ENCODE measurements around the gene FMNL1. TPM values are rescaled to one million over a fixed set of nuclear protein-coding genes. Genes with fewer than 3 reads are reported as not detected.
"Not testable (repeated sequence)": the region's sequence is repeated elsewhere in the genome, so short reads cannot be mapped to it uniquely, and the experiment has no call there.

Gene FMNL1
- total RNA-seq, 3 donors from 2014 or later, result 141 to 190 (median 158) TPM

DNA sequence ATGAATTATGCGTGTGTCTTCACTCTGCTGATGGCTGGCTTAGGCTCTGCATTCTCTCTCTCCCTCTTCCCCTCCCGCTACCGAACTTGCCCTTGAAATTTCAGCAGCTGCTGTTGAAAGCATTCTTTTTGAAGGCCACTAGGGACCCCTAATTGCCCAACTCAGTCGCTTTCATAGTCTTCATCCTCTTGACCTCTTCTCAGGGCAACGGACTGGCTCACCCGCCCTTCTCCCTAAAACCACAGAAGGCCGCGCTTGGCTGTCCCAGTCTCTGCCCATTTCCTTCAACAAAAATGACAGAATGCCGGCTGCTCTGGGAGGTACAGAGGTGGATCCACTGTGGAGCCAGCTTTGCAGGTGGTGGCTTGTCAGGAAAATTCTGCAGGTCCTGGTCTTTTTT, 21.0 kb upstream of the FMNL1 start:
- DNase-seq (no peak), ATAC-seq (no peak)
- no peak overlapping the region for H3K4me3 Mint-ChIP-seq
- no peaks in the 10 kb centered on the region for H3K27me3 Mint-ChIP-seq (ENCODE audit: low read depth)
- no peaks in the 10 kb centered on the region for H3K36me3 Mint-ChIP-seq (ENCODE audit: insufficient read depth)
- H3K4me1 Mint-ChIP-seq (ENCODE audit: low read depth), result peaks cover 2% of the 10 kb centered on the region
- H3K9me3 Mint-ChIP-seq, result no peaks in the 10 kb centered on the region

GRCh38 chr17:45201457-45201856, 20.2 kb upstream of the FMNL1 start:
- Mint-ChIP-seq H3K9me3 (no peaks in the 10 kb centered on the region), H3K4me3 (no peak overlapping the region), H3K36me3 (ENCODE audit: insufficient read depth) (no peaks in the 10 kb centered on the region), H3K4me1 (ENCODE audit: low read depth) (peaks cover 2% of the 10 kb centered on the region), H3K27me3 (ENCODE audit: low read depth) (no peaks in the 10 kb centered on the region)
- DNase-seq, result no peak
- no peak for ATAC-seq

GRCh38 chr17:45201880-45202279, 19.8 kb upstream of the FMNL1 start:
- not testable (repeated sequence) for H3K9me3 Mint-ChIP-seq; ATAC-seq; DNase-seq; H3K4me3 Mint-ChIP-seq; H3K36me3 Mint-ChIP-seq (ENCODE audit: insufficient read depth); H3K27me3 Mint-ChIP-seq (ENCODE audit: low read depth); H3K4me1 Mint-ChIP-seq (ENCODE audit: low read depth)

DNA sequence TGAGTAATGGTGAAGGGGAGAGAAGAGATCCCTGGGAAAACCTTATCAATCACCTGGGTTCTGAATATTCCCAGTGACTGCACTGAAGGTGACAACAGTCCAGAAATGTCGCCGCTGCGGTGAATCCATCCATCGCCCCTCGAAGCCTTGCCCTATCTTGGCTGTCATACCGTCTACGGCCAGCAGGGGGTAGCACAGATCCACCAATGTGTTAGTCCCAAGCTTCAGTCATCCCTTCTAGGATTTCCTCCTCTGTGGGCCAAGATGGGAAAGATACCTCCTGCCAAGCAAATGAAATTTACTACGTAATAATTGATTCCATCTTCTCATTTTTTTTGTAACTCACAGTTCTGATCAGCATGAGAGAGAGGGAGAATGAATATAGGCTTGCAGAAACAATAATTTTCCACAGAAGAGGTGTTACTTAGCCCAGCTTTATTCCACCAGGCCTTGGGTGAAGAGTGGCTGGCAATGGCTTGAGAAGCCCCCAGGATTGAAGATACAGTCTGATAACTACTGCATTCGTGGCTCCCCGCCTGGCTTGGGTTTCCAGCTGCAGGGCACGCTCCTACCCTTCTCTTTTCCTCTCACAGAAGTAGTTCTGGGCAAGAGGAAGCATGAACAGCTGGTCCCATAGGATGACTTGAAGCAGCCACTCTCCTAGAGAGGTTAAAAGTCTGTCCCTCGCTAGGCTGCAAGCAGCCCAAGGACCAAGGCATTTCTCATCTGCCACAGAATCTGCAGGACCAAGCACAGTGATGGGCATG, 2.6 kb upstream of the FMNL1 start:
- Mint-ChIP-seq H3K9me3 (no peaks in the 10 kb centered on the region), H3K4me1 (ENCODE audit: low read depth) (peaks cover 39% of the 10 kb centered on the region), H3K36me3 (ENCODE audit: insufficient read depth) (peaks cover 11% of the 10 kb centered on the region), H3K4me3 (peak overlapping the region; percentile 88), H3K27me3 (ENCODE audit: low read depth) (no peaks in the 10 kb centered on the region)
- peak; percentile 91 for DNase-seq
- no peak for ATAC-seq

GRCh38 chr17:45220079-45220478, 1.6 kb upstream of the FMNL1 start:
- no peaks in the 10 kb centered on the region for H3K27me3 Mint-ChIP-seq (ENCODE audit: low read depth)
- DNase-seq (no peak), ATAC-seq (no peak)

GRCh38 chr17:45222014-45222288, 266 bp downstream of the FMNL1 start:
- DNase-seq (no peak), ATAC-seq (no peak)
- H3K4me3 Mint-ChIP-seq, result no peak overlapping the region
- peaks cover 4% of the 10 kb centered on the region for H3K36me3 Mint-ChIP-seq (ENCODE audit: insufficient read depth)
- peaks cover 58% of the 10 kb centered on the region for H3K4me1 Mint-ChIP-seq (ENCODE audit: low read depth)
- no peaks in the 10 kb centered on the region for H3K27me3 Mint-ChIP-seq (ENCODE audit: low read depth)
- no peaks in the 10 kb centered on the region for H3K9me3 Mint-ChIP-seq

More at GRCh38 chr17:45220079-45220478, 1.6 kb upstream of the FMNL1 start:
- peak overlapping the region; percentile 88 for H3K4me3 Mint-ChIP-seq
- H3K9me3 Mint-ChIP-seq, result no peaks in the 10 kb centered on the region
- peaks cover 11% of the 10 kb centered on the region for H3K36me3 Mint-ChIP-seq (ENCODE audit: insufficient read depth)
- peaks cover 48% of the 10 kb centered on the region for H3K4me1 Mint-ChIP-seq (ENCODE audit: low read depth)

GRCh38 chr17:45222289-45222995, 757 bp downstream of the FMNL1 start:
- Mint-ChIP-seq H3K27me3 (ENCODE audit: low read depth) (no peaks in the 10 kb centered on the region), H3K4me3 (peak overlapping the region; percentile 96), H3K9me3 (no peaks in the 10 kb centered on the region), H3K36me3 (ENCODE audit: insufficient read depth) (peaks cover 4% of the 10 kb centered on the region), H3K4me1 (ENCODE audit: low read depth) (peaks cover 62% of the 10 kb centered on the region)
- ATAC-seq (peak in 1 of 2 donors; percentile 5), DNase-seq (peak; percentile 65)

DNA sequence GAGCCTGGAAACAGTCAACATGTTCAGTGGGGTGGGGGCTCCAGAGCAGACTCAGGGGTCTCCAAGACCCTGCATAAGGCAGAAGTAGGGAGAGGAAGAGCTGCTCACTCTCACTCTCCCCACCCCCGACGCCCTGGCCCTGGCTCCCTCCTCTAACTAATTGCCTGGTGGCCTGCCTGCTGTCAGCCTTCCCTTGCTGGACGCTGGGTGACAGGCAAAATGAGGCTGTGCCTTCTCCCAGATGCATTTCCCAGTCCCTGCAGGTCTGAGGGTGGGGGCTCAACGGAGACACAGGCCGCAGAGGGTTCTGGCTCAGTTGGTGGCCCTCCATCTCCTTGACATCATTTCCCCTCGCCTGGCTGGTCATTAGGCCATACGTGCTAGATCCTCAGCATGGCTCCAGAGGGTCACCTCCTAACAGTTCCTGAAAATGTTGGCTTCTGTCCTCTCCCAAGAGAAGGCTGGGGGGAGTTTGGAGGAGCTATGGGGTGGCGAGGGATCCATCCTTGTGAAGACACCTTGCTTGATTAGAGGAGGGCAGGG, 1.4 kb downstream of the FMNL1 start:
- no peaks in the 10 kb centered on the region for H3K27me3 Mint-ChIP-seq (ENCODE audit: low read depth)
- peaks cover 4% of the 10 kb centered on the region for H3K36me3 Mint-ChIP-seq (ENCODE audit: insufficient read depth)
- peaks cover 67% of the 10 kb centered on the region for H3K4me1 Mint-ChIP-seq (ENCODE audit: low read depth)
- peak overlapping the region; percentile 96 for H3K4me3 Mint-ChIP-seq
- ATAC-seq, result no peak
- DNase-seq, result no peak
- H3K9me3 Mint-ChIP-seq, result no peaks in the 10 kb centered on the region

GRCh38 chr17:45223539-45224528, 2.1 kb downstream of the FMNL1 start:
- ATAC-seq (peak; percentile 53 to 55), DNase-seq (peak; percentile 50)
- H3K27me3 Mint-ChIP-seq (ENCODE audit: low read depth), result no peaks in the 10 kb centered on the region
- H3K4me1 Mint-ChIP-seq (ENCODE audit: low read depth), result peaks cover 73% of the 10 kb centered on the region
- H3K9me3 Mint-ChIP-seq, result no peaks in the 10 kb centered on the region
- H3K4me3 Mint-ChIP-seq, result peak overlapping the region; percentile 96
- peaks cover 2% of the 10 kb centered on the region for H3K36me3 Mint-ChIP-seq (ENCODE audit: insufficient read depth)

DNA sequence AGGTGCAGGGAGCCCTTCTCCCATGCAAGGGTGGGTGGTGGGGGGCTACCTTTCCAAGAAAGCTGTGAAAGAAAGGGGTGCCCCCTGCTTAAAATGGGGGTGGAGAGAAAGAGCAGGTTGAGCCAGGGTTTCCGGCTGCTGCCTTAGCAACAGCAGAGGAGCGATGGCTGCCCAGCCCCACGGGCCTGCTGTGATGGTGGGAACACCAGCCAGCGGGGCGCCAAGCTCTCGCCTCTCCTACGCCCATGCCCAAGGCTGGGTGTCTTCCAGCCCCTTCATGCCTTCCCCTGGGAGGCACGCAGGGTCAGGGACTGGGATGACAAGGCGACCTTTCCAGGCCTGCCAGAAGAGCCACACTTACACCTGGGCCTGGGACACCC, 3.0 kb downstream of the FMNL1 start:
- Mint-ChIP-seq H3K9me3 (no peaks in the 10 kb centered on the region), H3K4me3 (peak overlapping the region; percentile 96), H3K27me3 (ENCODE audit: low read depth) (no peaks in the 10 kb centered on the region), H3K36me3 (ENCODE audit: insufficient read depth) (no peaks in the 10 kb centered on the region), H3K4me1 (ENCODE audit: low read depth) (peaks cover 73% of the 10 kb centered on the region)
- no peak for ATAC-seq
- DNase-seq, result no peak

DNA sequence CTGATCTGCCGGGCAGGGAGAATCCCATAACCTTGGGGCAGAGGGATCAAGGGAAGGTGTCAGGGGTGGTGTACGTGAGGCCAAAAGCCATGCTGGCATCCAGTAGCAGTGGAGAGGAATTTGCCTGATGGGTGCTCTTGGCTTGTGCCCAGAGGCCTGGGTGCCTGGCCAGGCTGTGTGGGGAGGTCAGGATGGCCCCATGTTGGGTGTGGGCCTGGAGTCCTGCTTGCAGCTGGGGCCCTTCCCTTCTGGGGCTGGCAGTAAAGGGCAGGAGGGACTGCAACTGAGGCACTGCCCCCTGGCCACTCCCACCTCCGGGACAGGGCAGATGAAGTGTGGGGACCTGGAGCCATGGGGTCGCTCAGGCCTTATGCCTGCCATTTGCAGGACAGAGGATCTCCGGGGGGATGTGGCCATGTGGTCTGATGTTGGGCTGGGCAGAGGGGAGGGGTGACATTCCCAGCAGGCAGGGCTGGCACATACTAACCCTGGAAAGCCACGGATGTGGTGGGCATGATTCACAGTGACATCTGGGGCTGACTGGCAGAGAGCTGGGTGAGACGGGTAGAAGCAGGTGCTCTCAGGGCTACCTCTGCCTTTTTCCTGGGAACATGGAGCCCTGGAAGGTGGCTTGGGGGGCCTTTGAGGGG, 3.5 kb downstream of the FMNL1 start:
- Mint-ChIP-seq H3K9me3 (no peaks in the 10 kb centered on the region), H3K4me1 (ENCODE audit: low read depth) (peaks cover 73% of the 10 kb centered on the region), H3K36me3 (ENCODE audit: insufficient read depth) (no peaks in the 10 kb centered on the region), H3K27me3 (ENCODE audit: low read depth) (no peaks in the 10 kb centered on the region), H3K4me3 (peak overlapping the region; percentile 96)
- ATAC-seq, result no peak
- peak; percentile 62 for DNase-seq

- Mint-ChIP-seq H3K9me3 (no peaks in the 10 kb centered on the region), H3K27me3 (ENCODE audit: low read depth) (no peaks in the 10 kb centered on the region), H3K36me3 (ENCODE audit: insufficient read depth) (no peaks in the 10 kb centered on the region), H3K4me1 (ENCODE audit: low read depth) (peaks cover 72% of the 10 kb centered on the region), H3K4me3 (peak overlapping the region; percentile 96)
- ATAC-seq (peak; percentile 57 to 62), DNase-seq (peak; percentile 95)
Measured at GRCh38 chr17:45225964-45226530, 4.4 kb downstream of the FMNL1 start.

GRCh38 chr17:45226576-45226975, 4.9 kb downstream of the FMNL1 start:
- Mint-ChIP-seq H3K4me1 (ENCODE audit: low read depth) (peaks cover 78% of the 10 kb centered on the region), H3K9me3 (no peaks in the 10 kb centered on the region), H3K27me3 (ENCODE audit: low read depth) (no peaks in the 10 kb centered on the region), H3K36me3 (ENCODE audit: insufficient read depth) (no peaks in the 10 kb centered on the region), H3K4me3 (peak overlapping the region; percentile 96)
- DNase-seq, result no peak
- ATAC-seq, result no peak
